H1 (cell line): Measurements from ENCODE around the gene SPINK4. TPM values are rescaled to one million over a fixed set of nuclear protein-coding genes. Genes with fewer than 3 reads are reported as not detected.

Source experiments
- ASH2L ChIP-seq: fragments of 200-600, 300-600 bp; sonication (generic); IDR thresholded peaks from one replicate; pipeline ENCODE4 v1.7.1; 2017; ENCODE audit warnings: low read length
- BACH1 ChIP-seq: IDR thresholded peaks from 2 replicates; pipeline ENCODE4 v1.6.1; 2012; ENCODE audit warnings: low read length, improper control_type of control experiment
- EGR1 ChIP-seq: IDR thresholded peaks from 2 replicates; pipeline ENCODE4 v1.6.1; 2011; ENCODE audit warnings: low read depth, low read length, borderline replicate concordance
- KDM4A ChIP-seq: IDR thresholded peaks from one replicate; pipeline ENCODE4 v1.7.1; 2012; ENCODE audit warnings: low read depth, mild to moderate bottlenecking, moderate library complexity, low read length, inconsistent platforms; ENCODE audit not compliant: severe bottlenecking
- POLR2A ChIP-seq, 2 experiments: IDR thresholded peaks; 1 replicate in 1 of 2; 2 replicates in 1 of 2; pipeline ENCODE4 v1.6.1; 2011; ENCODE audit warnings: low read depth in 2 of 2, low read length in 2 of 2, mild to moderate bottlenecking in 2 of 2; ENCODE audit errors: control extremely low read depth in 1 of 2
- SAP30 ChIP-seq: fragments of 300-600 bp; sonication (generic); IDR thresholded peaks from 2 replicates; pipeline ENCODE4 v1.7.1; 2012; ENCODE audit warnings: low read length, moderate library complexity, mild to moderate bottlenecking, inconsistent platforms; ENCODE audit not compliant: insufficient read depth, insufficient replicate concordance
- SIRT6 ChIP-seq: IDR thresholded peaks from one replicate; pipeline ENCODE4 v1.7.1; 2012; ENCODE audit warnings: low read length, inconsistent platforms
- SP1 ChIP-seq: IDR thresholded peaks from 2 replicates; pipeline ENCODE4 v1.6.1; 2011; ENCODE audit warnings: low read depth, low read length
- SP2 ChIP-seq: IDR thresholded peaks from 2 replicates; pipeline ENCODE4 v1.6.1; 2012; ENCODE audit warnings: mild to moderate bottlenecking, low read length, inconsistent platforms
- TAF1 ChIP-seq: IDR thresholded peaks from 2 replicates; pipeline ENCODE4 v1.6.1; 2011; ENCODE audit warnings: mild to moderate bottlenecking, low read depth, low read length
- TBP ChIP-seq: IDR thresholded peaks from 2 replicates; pipeline ENCODE4 v1.6.1; 2011; ENCODE audit warnings: low read depth, low read length, improper control_type of control experiment
- TEAD4 ChIP-seq: IDR thresholded peaks from 2 replicates; pipeline ENCODE4 v1.6.1; 2012; ENCODE audit warnings: low read depth, low read length, inconsistent platforms, mixed read lengths
- polyA plus RNA-seq, 7 experiments: library from polyadenylated mRNA; depleted of rRNA in 3 of 7; stranded (reverse) in 5 of 7; unstranded in 2 of 7; fragments of >200 nt in 5 of 7; fragments of 200-250 nt in 2 of 7; gene quantifications; 1 replicate in 5 of 7; 2 replicates in 1 of 7; 4 replicates in 1 of 7; pipeline versions ENCODE4 v1.2.1 to v1.2.3, GENCODE V29; 2011 to 2013; ENCODE audit warnings: missing spikeins in 2 of 7, mixed read lengths in 2 of 7
- total RNA-seq: library from RNA; stranded (reverse); fragmentation: NEBNext Ultra II Directional; extraction: Animal tissue kit (Norgen Biotek cat#: 25700); gene quantifications from 2 replicates; pipeline ENCODE4 v1.2.1, GENCODE V29; 2021
- TF ChIP-seq, protein P1 (sequence below): fragments of 300-600 bp; sonication (generic); IDR thresholded peaks from 2 replicates; pipeline ENCODE4 v1.7.1; 2012; ENCODE audit warnings: low read length, moderate library complexity, mild to moderate bottlenecking, inconsistent platforms; ENCODE audit not compliant: insufficient replicate concordance

The SPINK4 gene
- total and polyA plus RNA-seq, 2 of the 8 experiments (the other 6 are each of a cell fraction or from before 2014, with no cell fraction given), result not detected

DNA sequence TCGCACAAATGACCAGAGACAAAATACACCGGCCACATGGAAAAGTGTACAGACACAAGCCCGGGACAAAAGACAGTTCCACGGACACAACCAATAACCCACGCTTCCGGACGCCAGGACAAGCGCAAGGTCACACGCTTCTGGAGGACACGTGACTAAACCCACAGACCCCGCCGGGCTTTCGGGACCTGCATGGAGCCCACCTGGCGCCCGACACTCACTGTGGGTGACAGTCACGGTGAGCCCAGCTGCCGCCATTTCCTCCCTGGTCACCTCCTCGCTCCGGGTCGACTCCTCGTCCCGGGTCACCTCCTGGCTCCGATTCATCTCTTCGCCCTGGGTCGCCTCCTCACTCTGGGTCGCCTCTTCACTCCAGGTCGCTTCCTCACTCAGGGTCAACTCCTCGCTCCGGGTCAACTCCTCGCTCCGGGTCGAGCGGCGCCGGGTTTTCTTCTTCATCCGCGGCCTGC is 24.1 kb downstream of the SPINK4 start (continued):
- TF ChIP-seq, protein P1, sequence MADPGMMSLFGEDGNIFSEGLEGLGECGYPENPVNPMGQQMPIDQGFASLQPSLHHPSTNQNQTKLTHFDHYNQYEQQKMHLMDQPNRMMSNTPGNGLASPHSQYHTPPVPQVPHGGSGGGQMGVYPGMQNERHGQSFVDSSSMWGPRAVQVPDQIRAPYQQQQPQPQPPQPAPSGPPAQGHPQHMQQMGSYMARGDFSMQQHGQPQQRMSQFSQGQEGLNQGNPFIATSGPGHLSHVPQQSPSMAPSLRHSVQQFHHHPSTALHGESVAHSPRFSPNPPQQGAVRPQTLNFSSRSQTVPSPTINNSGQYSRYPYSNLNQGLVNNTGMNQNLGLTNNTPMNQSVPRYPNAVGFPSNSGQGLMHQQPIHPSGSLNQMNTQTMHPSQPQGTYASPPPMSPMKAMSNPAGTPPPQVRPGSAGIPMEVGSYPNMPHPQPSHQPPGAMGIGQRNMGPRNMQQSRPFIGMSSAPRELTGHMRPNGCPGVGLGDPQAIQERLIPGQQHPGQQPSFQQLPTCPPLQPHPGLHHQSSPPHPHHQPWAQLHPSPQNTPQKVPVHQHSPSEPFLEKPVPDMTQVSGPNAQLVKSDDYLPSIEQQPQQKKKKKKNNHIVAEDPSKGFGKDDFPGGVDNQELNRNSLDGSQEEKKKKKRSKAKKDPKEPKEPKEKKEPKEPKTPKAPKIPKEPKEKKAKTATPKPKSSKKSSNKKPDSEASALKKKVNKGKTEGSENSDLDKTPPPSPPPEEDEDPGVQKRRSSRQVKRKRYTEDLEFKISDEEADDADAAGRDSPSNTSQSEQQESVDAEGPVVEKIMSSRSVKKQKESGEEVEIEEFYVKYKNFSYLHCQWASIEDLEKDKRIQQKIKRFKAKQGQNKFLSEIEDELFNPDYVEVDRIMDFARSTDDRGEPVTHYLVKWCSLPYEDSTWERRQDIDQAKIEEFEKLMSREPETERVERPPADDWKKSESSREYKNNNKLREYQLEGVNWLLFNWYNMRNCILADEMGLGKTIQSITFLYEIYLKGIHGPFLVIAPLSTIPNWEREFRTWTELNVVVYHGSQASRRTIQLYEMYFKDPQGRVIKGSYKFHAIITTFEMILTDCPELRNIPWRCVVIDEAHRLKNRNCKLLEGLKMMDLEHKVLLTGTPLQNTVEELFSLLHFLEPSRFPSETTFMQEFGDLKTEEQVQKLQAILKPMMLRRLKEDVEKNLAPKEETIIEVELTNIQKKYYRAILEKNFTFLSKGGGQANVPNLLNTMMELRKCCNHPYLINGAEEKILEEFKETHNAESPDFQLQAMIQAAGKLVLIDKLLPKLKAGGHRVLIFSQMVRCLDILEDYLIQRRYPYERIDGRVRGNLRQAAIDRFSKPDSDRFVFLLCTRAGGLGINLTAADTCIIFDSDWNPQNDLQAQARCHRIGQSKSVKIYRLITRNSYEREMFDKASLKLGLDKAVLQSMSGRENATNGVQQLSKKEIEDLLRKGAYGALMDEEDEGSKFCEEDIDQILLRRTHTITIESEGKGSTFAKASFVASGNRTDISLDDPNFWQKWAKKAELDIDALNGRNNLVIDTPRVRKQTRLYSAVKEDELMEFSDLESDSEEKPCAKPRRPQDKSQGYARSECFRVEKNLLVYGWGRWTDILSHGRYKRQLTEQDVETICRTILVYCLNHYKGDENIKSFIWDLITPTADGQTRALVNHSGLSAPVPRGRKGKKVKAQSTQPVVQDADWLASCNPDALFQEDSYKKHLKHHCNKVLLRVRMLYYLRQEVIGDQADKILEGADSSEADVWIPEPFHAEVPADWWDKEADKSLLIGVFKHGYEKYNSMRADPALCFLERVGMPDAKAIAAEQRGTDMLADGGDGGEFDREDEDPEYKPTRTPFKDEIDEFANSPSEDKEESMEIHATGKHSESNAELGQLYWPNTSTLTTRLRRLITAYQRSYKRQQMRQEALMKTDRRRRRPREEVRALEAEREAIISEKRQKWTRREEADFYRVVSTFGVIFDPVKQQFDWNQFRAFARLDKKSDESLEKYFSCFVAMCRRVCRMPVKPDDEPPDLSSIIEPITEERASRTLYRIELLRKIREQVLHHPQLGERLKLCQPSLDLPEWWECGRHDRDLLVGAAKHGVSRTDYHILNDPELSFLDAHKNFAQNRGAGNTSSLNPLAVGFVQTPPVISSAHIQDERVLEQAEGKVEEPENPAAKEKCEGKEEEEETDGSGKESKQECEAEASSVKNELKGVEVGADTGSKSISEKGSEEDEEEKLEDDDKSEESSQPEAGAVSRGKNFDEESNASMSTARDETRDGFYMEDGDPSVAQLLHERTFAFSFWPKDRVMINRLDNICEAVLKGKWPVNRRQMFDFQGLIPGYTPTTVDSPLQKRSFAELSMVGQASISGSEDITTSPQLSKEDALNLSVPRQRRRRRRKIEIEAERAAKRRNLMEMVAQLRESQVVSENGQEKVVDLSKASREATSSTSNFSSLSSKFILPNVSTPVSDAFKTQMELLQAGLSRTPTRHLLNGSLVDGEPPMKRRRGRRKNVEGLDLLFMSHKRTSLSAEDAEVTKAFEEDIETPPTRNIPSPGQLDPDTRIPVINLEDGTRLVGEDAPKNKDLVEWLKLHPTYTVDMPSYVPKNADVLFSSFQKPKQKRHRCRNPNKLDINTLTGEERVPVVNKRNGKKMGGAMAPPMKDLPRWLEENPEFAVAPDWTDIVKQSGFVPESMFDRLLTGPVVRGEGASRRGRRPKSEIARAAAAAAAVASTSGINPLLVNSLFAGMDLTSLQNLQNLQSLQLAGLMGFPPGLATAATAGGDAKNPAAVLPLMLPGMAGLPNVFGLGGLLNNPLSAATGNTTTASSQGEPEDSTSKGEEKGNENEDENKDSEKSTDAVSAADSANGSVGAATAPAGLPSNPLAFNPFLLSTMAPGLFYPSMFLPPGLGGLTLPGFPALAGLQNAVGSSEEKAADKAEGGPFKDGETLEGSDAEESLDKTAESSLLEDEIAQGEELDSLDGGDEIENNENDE, result no peak
- TF ChIP-seq SAP30 (peak; percentile 75), EGR1 (no peak), SP2 (no peak), TAF1 (peak; percentile 59; the same call in 1 of the 2 replicates), SP1 (0 out of 2 replicates have a peak, but pooled peaks have one; percentile 38), POLR2A (IDR thresholded peaks at IDR 0.05; ENCODE audit: control extremely low read depth in 1 of 2, low read depth in 2 of 2, low read length in 2 of 2) (0 out of 3 replicates have a peak, but pooled peaks of 1 of the 2 experiments have one; percentile 46), KDM4A (peak; percentile 98), ASH2L (peak; percentile 61), BACH1 (no peak), TEAD4 (no peak), SIRT6 (no peak), TBP (no peak)
